Right lobe of liver (tissue), 4 donors: ENCODE measurements around the gene CD72.

Experiments
- POLR2A ChIP-seq: fragments of 450-650 bp; IDR thresholded peaks from one replicate; pipeline ENCODE4 v1.6.1; 2017; ENCODE audit warnings: antibody characterized with exemption, mild to moderate bottlenecking
- TF ChIP-seq, protein P1 (sequence below), 4 donors: fragments of 200-600 bp in 3 of 4; fragments of 450-650 bp in 1 of 4; IDR thresholded peaks; one replicate each; pipeline versions ENCODE4 v1.5.1 to v1.8.0; 2016 to 2022; ENCODE audit warnings: antibody characterized with exemption in 4 of 4, mild to moderate bottlenecking in 2 of 4
- donor health status: DM: no; HTN: no; CAD: no.
- donor health status: DM: no; HTN: no; CAD: no.
- donor health status: DM: no; HTN: yes; CAD: no.

DNA sequence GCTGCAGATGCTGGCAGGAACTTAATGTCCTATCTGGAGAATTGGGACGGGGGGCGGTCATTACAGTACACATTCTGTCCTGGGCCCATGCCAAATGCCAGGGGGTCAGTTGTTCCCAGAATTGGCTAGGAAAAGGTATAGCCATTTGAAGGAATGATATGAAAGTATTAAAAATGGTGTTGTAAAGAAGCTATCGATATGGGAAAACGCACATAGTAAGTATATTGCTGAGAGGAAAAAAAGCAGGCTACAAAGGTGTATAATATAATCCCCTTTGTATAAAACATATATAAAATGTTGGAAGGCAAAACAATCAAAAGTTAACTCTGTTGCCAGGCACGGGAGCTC is 47.2 kb upstream of the CD72 start:
- TF ChIP-seq, protein P1, sequence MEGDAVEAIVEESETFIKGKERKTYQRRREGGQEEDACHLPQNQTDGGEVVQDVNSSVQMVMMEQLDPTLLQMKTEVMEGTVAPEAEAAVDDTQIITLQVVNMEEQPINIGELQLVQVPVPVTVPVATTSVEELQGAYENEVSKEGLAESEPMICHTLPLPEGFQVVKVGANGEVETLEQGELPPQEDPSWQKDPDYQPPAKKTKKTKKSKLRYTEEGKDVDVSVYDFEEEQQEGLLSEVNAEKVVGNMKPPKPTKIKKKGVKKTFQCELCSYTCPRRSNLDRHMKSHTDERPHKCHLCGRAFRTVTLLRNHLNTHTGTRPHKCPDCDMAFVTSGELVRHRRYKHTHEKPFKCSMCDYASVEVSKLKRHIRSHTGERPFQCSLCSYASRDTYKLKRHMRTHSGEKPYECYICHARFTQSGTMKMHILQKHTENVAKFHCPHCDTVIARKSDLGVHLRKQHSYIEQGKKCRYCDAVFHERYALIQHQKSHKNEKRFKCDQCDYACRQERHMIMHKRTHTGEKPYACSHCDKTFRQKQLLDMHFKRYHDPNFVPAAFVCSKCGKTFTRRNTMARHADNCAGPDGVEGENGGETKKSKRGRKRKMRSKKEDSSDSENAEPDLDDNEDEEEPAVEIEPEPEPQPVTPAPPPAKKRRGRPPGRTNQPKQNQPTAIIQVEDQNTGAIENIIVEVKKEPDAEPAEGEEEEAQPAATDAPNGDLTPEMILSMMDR (IDR thresholded peaks at IDR 0.05), result no peak
- no peak for TF ChIP-seq POLR2A
